GM12875 (cell line): Measurements from ENCODE around the gene KIAA1755.
A peak's percentile ranks its signal among the peaks of the same experiment; 100 is the strongest.

ENCODE experiments used
- H3K4me3 ChIP-seq: one replicate; pipeline ENCODE4 v1.5.1; 2011; ENCODE audit warnings: low read depth, low read length, control low read depth
- CTCF ChIP-seq: IDR thresholded peaks from 2 replicates; pipeline ENCODE4 v1.5.1; 2011; ENCODE audit warnings: low read depth, mild to moderate bottlenecking, control low read depth, inconsistent platforms, low read length, moderate library complexity, borderline replicate concordance; ENCODE audit not compliant: insufficient read depth

Gene KIAA1755

GRCh38 chr20:38296433-38296832, 35.9 kb upstream of the KIAA1755 start:
- no peak for TF ChIP-seq CTCF
- H3K4me3 ChIP-seq, result no peak overlapping the region

GRCh38 chr20:38295811-38296210, 35.3 kb upstream of the KIAA1755 start:
- TF ChIP-seq CTCF, result no peak
- no peak overlapping the region for H3K4me3 ChIP-seq

GRCh38 chr20:38294076-38294591, 33.6 kb upstream of the KIAA1755 start:
- H3K4me3 ChIP-seq, result no peak overlapping the region
- TF ChIP-seq CTCF, result no peak

- H3K4me3 ChIP-seq, result no peak overlapping the region
Observed at GRCh38 chr20:38293491-38294065, 33.0 kb upstream of the KIAA1755 start.

GRCh38 chr20:38291966-38292365, 31.4 kb upstream of the KIAA1755 start:
- H3K4me3 ChIP-seq, result no peak overlapping the region
- no peak for TF ChIP-seq CTCF

More at GRCh38 chr20:38293491-38294065, 33.0 kb upstream of the KIAA1755 start:
- no peak for TF ChIP-seq CTCF

- TF ChIP-seq CTCF, result peak; percentile 39
- no peak overlapping the region for H3K4me3 ChIP-seq
Observed at GRCh38 chr20:38290829-38291814, 30.6 kb upstream of the KIAA1755 start.
